ENCODE results near the gene CSMD2.

The CSMD2 gene

DNA sequence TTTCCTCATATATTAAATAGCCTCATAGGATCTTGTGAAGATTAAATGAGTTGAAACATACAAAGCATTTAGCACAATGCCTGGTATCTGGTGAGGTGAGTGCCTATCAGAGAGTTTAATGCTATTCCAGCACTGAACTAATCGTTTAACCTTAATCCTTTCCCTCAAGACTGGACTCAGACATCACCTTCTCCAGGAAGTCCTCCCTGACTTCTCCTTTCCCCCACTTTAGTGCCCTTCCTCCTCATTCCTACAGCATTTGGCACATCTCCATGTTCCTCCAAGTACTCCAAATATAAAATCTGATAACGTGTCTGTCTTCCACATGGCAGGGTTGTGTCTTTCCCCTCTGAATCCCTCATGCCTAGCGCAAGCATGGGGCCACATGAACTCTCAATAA is 632.8 kb downstream of the CSMD2 start:
- no peak overlapping the region for H3K27ac ChIP-seq (ENCODE audit: low read depth, low read length)
- H3K4me2 ChIP-seq (ENCODE audit: low read depth, low read length, poor library complexity, severe bottlenecking), result no peak overlapping the region
- H3K4me3 ChIP-seq (ENCODE audit: insufficient read depth, low read length, poor library complexity, severe bottlenecking), result no peak overlapping the region
- no peaks in the 10 kb centered on the region for H4K20me1 ChIP-seq (ENCODE audit: low read depth, low read length)
- H3K36me3 ChIP-seq (ENCODE audit: low read length), result no peaks in the 10 kb centered on the region
- H3K27me3 ChIP-seq (ENCODE audit: low read length), result no peaks in the 10 kb centered on the region
- no peak overlapping the region for H3K9ac ChIP-seq (ENCODE audit: low read length)
- H3K9me2 ChIP-seq (replicated peaks; ENCODE audit: insufficient read depth, low read length), result no peaks in the 10 kb centered on the region
- H3K9me3 ChIP-seq (ENCODE audit: insufficient read depth, low read length), result no peaks in the 10 kb centered on the region
- H2AFZ ChIP-seq (ENCODE audit: low read depth, low read length, severe bottlenecking), result no peak overlapping the region
- TF ChIP-seq, protein P1, sequence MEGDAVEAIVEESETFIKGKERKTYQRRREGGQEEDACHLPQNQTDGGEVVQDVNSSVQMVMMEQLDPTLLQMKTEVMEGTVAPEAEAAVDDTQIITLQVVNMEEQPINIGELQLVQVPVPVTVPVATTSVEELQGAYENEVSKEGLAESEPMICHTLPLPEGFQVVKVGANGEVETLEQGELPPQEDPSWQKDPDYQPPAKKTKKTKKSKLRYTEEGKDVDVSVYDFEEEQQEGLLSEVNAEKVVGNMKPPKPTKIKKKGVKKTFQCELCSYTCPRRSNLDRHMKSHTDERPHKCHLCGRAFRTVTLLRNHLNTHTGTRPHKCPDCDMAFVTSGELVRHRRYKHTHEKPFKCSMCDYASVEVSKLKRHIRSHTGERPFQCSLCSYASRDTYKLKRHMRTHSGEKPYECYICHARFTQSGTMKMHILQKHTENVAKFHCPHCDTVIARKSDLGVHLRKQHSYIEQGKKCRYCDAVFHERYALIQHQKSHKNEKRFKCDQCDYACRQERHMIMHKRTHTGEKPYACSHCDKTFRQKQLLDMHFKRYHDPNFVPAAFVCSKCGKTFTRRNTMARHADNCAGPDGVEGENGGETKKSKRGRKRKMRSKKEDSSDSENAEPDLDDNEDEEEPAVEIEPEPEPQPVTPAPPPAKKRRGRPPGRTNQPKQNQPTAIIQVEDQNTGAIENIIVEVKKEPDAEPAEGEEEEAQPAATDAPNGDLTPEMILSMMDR (IDR thresholded peaks at IDR 0.05; ENCODE audit: insufficient read depth, low read length, poor library complexity, severe bottlenecking), result no peak
- TF ChIP-seq EZH2phosphoT487 (conservative IDR thresholded peaks at IDR 0.05; ENCODE audit: low read length), result no peak
- no peaks in the 10 kb centered on the region for H3F3A ChIP-seq (ENCODE audit: insufficient read depth)
- no peaks in the 10 kb centered on the region for H3K79me2 ChIP-seq (ENCODE audit: insufficient read depth, low read length)

DNA sequence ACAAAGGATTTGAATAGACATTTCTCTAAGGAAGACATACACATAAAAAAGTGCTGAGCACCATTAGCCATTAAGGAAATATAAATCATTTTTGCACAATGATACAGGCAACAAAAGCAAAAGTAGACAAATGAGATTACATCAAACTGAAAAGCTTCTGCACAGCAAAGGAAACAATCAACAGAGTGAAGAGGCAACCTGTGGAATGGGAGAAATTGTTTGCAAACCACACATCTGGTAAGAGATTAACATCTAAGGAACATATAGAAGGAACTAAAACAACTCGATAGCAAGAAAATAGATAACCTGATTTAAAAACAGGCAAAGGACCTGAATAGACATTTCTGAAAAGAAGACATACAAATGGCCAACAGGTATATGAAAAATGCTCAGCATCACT is 635.1 kb downstream of the CSMD2 start:
- Histone ChIP-seq H3K9me3 (ENCODE audit: insufficient read depth, low read length) (no peaks in the 10 kb centered on the region), H3K9me2 (replicated peaks; ENCODE audit: insufficient read depth, low read length) (no peaks in the 10 kb centered on the region), H2AFZ (ENCODE audit: low read depth, low read length, severe bottlenecking) (no peak overlapping the region), H3K27ac (ENCODE audit: low read depth, low read length) (no peak overlapping the region), H3K4me2 (ENCODE audit: low read depth, low read length, poor library complexity, severe bottlenecking) (no peak overlapping the region), H3K4me3 (ENCODE audit: insufficient read depth, low read length, poor library complexity, severe bottlenecking) (no peak overlapping the region), H3K79me2 (ENCODE audit: insufficient read depth, low read length) (no peaks in the 10 kb centered on the region), H3F3A (ENCODE audit: insufficient read depth) (no peaks in the 10 kb centered on the region), H4K20me1 (ENCODE audit: low read depth, low read length) (no peaks in the 10 kb centered on the region), H3K27me3 (ENCODE audit: low read length) (no peaks in the 10 kb centered on the region), H3K9ac (ENCODE audit: low read length) (no peak overlapping the region), H3K36me3 (ENCODE audit: low read length) (no peaks in the 10 kb centered on the region)
- TF ChIP-seq EZH2phosphoT487 (conservative IDR thresholded peaks at IDR 0.05; ENCODE audit: low read length), result no peak
- TF ChIP-seq, protein P1 (IDR thresholded peaks at IDR 0.05; ENCODE audit: insufficient read depth, low read length, poor library complexity, severe bottlenecking), result no peak

- no peak overlapping the region for H3K4me3 ChIP-seq (ENCODE audit: insufficient read depth, low read length, poor library complexity, severe bottlenecking)
- no peak overlapping the region for H3K4me2 ChIP-seq (ENCODE audit: low read depth, low read length, poor library complexity, severe bottlenecking)
- no peaks in the 10 kb centered on the region for H3K36me3 ChIP-seq (ENCODE audit: low read length)
- H3K27ac ChIP-seq (ENCODE audit: low read depth, low read length), result no peak overlapping the region
- no peaks in the 10 kb centered on the region for H3F3A ChIP-seq (ENCODE audit: insufficient read depth)
- no peaks in the 10 kb centered on the region for H3K9me3 ChIP-seq (ENCODE audit: insufficient read depth, low read length)
- H2AFZ ChIP-seq (ENCODE audit: low read depth, low read length, severe bottlenecking), result no peak overlapping the region
- TF ChIP-seq, protein P1 (IDR thresholded peaks at IDR 0.05; ENCODE audit: insufficient read depth, low read length, poor library complexity, severe bottlenecking), result no peak
- no peak for TF ChIP-seq EZH2phosphoT487 (conservative IDR thresholded peaks at IDR 0.05; ENCODE audit: low read length)
- no peaks in the 10 kb centered on the region for H4K20me1 ChIP-seq (ENCODE audit: low read depth, low read length)
- H3K9ac ChIP-seq (ENCODE audit: low read length), result no peak overlapping the region
- no peaks in the 10 kb centered on the region; the same call in 1 of the 2 replicates for H3K27me3 ChIP-seq (ENCODE audit: low read length)
- H3K79me2 ChIP-seq (ENCODE audit: insufficient read depth, low read length), result no peaks in the 10 kb centered on the region
- no peaks in the 10 kb centered on the region for H3K9me2 ChIP-seq (replicated peaks; ENCODE audit: insufficient read depth, low read length)
Observed at GRCh38 chr1:33527934-33528333, 637.1 kb downstream of the CSMD2 start.
